ENCODE data around the gene RNF183.

Gene RNF183, protein sequence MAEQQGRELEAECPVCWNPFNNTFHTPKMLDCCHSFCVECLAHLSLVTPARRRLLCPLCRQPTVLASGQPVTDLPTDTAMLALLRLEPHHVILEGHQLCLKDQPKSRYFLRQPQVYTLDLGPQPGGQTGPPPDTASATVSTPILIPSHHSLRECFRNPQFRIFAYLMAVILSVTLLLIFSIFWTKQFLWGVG

DNA sequence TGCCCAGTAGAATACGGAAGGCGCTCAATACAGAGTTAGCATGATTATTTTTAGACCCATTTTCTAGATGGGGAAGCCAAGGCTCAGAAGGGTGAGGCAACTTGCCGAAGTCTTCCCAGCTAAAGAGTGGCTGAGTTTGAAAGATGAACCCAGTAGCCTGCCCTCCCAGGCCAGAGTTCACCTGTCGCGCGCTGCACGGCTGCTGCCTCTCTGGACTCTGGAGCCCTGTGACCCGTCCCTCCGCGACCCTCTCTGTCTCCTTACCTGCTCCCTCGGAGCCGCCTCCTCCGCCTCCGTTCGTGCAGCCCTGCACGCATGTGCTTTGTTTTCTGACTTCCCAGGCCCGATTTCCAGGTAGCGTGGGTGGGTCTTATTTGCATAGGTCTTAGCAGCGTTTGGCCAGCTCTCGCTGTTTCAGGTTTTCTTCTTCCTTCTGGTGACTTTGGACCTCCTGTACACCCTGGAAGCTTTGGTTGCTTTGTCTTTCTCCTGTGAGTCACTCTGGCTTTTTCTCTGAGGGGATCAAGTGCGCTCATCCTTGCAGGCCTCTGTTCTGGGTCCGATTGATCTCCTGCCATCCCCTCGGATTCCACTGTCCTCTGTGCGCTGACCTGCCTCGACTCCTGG lies at the start of gene RNF183:
RNF183 (minus strand) TSS at position 585 of the 627 bp plus-strand sequence. CDS start 5,192 bp downstream, outside the sequence.
- no peak for DNase-seq

DNA sequence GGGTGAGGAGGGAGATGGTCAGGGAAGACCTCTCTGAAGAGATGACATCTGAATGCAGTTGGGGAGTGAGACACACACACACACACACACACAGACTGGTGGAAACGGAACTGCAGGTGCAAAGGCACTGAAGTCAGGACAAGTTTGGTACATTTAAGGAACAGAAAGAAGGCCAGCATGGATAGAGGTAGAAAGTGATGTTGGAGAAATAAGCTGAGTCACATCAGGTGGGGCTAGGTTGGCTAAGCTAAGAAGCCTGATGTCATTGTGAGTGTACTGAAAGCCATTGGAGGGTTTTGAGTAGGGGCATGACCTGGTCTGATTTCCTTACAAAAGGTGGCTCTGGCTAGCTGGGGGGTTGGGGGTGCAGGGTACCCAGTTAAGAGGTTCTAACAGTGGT lies 49.2 kb upstream of the RNF183 start:
- peak; percentile 70 for DNase-seq

DNA sequence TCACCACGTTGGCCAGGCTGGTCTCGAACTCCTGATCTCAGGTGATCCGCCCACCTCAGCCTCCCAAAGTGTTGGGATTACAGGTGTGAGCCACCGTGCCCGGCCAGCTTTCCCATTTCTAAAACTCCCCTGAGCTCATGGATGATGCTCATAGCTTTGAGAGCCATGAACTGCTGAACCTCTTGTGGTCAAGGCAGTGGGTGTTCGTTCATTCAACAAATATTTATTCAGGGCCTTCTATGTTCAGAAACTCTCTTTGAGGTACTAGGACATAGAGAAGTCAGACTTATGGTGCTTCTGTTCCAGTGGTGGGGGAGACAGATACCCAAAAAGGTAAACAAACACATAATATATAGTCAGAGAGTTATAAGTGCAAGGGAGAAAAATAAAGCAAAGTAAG lies 48.8 kb upstream of the RNF183 start:
- no peak for DNase-seq

DNA sequence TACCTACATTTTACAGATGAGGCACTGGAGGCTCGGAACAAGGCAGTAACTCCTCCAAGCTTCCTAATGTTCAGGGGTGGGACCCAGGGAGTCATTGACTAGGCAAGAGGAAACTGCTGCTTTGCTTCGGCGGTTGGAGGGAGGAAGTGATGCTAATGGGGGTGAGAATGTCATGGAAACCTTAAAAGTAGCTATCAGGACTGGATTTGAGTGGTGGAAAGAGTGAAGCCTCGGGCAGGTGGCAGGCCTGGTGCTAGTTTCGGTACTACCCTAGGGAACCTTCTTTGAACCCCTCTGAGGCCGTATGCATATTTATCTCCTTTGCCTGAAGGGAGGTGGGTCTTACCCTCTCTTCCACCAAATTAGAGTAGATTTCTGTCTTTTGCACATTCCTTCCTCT lies 47.8 kb upstream of the RNF183 start:
- peak; percentile 60 for DNase-seq

DNA sequence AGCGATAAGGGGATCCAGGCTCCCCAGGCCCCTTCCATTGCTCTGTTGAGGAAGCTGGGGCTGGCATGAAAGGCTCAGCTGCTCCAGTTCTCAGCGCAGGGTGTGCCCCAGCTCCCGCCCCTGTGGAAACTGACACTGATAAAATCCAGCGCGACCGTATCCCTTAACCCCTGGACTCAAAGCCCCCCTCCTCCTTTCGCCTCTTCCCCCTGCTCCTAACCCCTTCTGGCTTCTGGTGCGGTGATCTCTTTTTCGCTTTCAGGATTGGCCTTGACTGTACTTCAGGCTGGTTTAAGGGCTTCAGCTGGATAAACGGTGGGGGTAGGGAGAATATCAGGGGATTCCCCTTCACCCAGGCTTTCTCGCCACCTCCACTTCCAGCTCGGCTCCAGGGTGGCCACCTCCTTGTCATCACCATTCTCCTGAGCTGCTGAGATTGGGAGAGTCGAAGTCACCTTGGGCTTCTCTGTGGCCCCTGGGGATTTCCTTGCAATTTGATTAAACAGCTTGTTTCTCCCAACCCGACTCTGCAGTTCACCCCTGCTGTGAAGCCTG lies 47.0 kb upstream of the RNF183 start:
- DNase-seq = peak; percentile 38

DNA sequence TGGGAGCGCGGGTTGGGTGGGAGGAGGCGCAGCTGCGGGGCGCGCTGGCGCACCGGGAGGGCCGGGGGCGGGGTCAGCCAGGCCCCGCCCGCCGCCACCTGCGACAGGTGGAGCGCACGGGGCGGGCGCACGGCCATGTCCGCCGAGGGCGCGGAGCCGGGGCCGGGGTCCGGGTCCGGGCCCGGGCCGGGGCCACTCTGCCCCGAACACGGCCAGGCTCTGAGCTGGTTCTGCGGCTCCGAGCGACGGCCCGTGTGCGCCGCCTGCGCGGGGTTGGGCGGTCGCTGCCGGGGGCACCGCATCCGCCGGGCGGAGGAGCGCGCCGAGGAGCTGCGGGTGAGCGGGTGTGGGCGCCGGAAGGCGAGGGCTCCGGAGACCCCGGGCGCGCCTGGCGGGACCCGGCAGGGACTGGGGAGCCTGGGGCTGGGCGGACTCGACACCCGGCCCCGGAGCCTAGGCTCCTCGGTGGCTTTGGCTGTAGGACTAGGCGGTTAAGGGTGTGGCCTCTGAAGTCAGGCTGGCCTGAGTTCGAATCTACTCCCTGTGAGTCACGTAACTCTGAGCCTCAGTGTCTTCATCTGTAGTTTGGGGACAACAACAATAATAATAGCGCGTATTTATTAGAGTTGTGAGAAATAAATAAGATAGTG lies 46.4 kb upstream of the RNF183 start, which contains the start of gene BSPRY:
BSPRY (plus strand) TSS at position 97 of the 650 bp plus-strand sequence; CDS start at position 136, 39 bp downstream.
- peak; percentile 71 for DNase-seq

DNA sequence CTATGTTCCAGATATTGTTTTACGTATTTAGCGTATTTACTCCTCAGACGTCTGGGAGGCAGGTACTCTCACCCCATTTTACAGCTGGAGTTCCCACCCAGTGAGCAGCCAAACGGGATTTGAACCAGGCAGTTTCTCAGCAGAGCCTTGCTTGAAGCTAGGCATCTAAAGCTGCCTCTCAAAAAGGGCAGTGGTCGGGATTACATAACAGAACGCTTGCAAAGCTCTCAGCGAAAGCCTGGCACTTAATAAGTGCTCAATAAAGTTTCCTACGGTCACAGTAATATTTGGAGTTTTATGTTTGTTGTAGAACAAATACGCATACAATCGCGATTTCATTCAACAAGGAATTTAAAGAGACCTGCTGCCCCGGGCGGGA lies 45.9 kb upstream of the RNF183 start:
- DNase-seq = no peak

DNA sequence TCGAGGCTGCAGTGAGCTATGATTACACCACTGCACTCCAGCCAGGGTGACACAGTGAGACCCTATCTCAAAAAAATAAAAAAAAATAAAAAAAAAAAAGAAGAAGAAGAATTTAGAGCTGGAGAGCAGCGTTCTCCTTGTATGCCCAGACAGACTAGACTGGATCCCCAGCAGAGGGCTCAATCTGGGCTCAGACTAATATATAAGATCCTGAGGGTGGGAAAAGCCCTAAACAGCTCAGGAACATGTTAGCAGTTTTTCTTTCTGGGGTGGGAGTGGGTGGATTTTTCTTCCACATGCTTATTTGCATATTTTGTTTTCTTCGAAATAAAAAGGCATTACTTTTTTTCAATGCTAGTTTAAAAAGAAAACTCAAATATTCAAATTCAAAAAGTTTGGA lies 45.3 kb upstream of the RNF183 start:
- no peak for DNase-seq

DNA sequence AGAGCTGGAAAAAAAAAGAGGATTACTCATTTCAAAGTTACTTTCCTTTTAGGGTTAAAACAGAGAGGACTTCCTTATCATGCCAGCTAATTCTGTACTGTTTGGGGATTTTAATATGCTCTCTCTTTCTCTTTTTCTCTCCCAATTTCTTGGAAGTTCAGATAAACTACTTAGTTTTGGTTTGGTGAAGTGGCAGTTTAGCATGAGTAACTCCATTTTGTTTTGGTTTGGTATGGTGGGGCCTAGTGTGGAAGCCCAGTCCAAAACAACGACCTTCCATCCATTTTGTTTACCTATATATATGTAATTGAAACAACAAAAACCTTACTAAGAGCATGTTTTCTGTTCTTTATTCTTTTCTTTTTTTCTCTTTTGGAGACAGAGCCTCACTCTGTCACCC lies 42.5 kb upstream of the RNF183 start:
- DNase-seq = no peak

DNA sequence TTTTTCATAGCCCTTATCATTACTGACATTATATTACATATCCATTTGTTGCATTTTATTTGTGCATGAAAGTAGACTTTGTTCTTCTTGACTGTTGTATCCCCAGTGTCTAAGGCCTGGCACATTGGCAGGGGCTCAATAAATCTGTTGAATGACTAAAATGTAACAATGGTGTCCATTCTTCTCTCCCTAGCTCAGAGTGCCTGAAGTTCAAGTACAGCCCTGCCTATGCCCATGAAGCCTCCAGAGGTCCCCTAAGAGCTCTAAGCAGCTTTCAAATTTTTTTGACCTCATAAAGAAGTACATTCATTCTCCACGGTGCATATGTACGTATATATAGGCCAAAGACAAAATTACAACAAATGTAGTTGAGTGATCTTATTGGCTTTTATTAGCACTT lies 42.0 kb upstream of the RNF183 start:
- DNase-seq = no peak

DNA sequence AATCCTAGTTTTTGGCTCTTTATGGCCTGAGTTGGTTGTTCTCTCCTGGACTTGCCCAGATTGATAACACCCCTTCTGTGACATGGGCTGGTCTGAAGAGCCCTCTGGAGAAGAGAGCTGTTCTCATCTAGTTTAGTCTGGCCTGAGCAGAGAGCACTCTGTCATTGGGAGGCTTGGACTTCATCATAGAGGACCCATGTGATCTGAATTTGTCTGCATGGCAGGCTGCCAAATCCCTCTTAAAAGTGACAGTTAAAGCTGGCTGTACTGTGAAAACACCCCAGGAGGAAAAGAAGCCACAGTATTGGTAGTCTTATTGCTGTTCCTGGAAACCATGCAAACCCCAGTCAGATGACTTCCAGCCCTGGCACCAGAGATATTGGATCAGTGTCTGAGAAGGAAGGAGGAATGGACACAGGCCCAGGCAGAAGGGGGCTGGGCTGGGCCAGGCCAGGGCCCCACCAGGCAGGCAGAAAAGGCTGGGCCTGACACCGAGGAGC lies 40.6 kb upstream of the RNF183 start:
- DNase-seq = peak; percentile 88

DNA sequence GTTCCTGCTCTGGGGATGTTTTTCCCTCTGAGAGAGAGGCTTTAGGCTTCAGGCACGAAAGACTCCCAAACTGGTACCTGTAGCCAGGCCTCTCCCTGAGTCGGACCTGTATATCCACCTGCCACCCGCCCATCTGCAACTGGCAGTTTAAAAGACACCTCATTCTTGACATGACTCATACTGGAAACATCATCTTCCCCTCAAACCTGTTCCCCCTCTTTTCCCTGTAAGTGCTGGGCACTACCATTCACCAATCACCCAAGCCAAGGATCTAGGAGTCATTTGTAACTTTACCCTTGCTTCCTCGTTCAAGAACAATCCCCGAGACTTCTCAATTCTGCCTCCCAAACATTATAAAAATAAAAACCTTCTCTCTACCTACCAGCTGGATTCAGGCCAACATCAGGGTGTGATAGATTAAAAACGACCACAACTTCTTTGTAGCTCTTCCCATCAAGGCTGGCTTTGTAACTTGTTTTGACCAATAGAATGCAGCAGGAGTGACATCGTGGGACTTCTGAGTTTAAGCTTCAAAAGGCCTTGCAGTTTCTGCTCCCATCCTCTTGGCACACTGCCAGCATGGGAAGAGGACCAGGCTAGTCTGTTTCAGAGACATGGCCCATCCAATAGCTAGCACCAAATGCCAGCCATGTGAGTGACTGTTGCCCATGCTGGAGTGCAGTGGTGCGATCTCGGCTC lies 38.7 kb upstream of the RNF183 start:
- no peak for DNase-seq

DNA sequence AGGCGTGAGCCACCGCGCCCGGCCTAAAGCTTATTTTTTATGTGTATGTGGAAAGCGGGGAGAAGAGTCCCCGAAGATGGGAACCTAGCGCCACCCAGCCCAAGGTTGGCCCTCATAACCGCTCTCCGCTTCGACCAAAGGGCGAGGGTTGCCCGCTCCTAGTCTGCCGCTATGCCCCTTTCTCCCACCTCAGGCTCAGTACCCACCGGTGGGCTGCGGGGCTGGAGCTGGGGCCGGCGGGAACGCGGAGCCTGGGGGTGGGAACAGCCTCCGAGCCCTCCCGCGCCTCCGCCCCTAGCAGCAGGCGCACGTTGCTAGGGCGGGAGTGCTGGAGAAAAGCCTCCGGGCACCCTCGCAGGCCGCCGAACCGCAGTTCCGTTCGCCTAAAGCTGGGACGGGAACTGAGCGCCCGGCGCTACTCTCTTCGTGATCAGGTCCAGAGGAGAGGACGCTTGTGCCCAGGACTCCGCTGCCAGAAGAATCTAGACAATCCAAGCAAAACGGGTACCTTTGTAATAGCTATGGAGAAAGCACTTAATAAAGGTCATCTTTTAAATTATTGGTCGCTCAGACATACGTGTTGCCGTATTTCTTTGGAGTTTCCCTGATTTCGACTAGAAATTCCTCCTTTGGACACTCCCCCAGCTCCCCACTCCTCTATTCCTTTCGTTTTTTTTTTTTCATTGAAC lies 37.0 kb upstream of the RNF183 start, which contains the start of gene WDR31:
WDR31 (minus strand) TSS at position 265 of the 689 bp plus-strand sequence. CDS start 8,253 bp downstream, outside the sequence.
- peak; percentile 84 for DNase-seq

DNA sequence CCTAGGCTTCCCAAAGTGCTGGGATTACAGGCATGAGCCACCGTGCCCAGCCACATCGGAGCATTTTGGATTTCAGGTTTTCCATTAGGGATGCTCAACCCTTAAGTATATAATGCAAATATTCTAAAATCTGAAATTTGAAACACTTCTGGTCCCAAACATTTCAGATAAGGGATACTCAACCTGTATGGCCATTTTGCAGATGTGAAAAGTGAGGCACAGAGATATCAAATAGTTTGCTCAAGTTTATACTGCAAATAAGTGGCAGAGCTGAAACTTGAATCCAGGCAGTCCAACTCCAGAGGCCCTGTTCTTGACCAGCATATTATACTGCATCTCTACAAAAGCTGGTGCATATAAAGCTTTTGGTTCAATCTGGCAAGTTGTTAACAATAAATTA lies 34.5 kb upstream of the RNF183 start:
- DNase-seq = no peak

DNA sequence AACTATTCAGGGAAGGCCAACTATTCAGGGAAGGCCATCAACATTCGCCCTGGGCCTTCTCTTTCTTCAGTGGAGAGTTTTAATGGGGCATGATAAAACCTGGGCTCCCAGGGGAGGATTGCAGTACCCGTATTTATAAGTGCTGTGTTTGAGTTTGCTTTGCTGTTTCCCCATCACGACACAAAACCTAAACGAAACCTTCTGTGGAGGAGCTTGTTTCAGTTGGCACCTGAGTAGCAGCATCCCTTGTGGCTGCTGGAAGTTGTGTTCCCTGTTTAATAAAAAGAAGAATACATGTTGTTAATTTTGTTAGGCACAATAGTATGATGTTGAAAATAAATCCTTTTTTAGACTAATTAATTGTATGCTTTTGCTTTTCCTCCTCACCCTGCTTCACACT lies 28.6 kb upstream of the RNF183 start:
- DNase-seq = no peak

DNA sequence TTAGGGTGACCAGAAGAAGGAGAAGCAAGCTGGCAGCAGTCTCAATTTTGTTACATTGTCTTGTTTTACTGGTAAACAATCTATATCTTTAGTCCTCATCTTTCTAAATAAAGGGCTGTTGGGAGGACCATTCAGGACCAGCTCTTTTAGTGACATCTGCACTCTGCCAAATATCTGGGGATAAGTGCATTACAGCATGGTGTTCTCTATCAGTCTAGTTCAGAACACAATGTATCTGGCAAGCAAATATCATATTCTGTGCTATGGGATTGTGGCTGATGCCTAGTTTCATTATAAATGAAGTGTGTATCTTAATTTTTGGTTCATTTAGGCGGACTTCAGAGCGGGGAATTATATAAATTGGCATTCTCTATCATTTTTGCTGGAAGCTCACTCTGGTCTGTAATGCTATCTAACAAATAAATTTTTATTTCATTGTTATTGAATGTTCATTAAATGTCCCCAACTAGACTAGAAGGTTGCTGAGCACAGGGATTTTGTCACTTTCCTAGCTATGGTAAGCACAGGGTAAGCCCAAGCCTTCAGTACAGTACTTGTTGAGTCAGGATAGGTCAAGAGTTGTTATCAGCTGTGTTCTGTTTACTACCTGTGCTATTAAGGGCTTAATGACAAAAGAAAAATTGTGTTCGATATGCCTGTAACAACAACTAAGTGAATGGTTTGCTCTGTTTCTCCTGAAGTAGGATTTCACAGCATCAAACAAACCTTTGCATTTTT lies 25.0 kb upstream of the RNF183 start:
- DNase-seq = no peak

DNA sequence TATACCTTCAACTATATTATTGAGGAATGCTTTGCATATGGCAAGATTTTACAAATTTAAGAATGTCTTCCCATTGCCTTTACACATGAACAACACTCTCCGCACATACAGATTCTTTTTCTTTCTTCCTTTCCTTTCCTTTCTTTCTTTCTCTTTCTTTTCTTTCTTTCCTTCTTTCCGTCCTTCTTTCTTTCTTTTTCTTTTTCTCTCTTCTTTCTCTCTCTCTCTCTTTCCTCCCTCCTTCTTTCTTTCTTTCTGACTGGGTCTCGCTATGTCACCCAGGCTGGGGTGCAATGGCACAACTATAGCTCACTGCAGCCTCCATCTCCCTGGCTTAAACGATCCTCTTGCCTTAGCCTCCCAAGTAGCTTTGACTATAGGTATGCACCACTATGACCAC lies 23.1 kb upstream of the RNF183 start:
- no peak for DNase-seq

DNA sequence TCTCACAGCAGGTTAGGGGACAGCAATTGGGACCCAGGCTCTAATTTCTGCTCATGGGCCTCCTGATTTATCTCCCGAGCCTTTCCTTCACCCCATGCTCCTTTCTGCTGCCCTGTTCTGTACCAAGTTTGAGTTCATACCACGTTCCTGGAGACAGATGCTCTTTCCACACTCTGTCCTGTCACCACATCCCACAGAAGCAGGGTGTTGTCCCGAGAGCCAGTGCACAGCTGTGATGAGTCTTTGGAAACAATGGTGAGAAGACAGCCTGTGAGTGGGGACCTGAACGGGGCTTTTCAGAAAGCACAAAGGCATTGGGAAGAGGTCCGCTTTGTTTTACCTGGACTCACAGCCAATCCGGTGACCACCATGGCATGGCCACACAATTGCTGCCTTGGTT lies 19.5 kb upstream of the RNF183 start:
- no peak for DNase-seq

DNA sequence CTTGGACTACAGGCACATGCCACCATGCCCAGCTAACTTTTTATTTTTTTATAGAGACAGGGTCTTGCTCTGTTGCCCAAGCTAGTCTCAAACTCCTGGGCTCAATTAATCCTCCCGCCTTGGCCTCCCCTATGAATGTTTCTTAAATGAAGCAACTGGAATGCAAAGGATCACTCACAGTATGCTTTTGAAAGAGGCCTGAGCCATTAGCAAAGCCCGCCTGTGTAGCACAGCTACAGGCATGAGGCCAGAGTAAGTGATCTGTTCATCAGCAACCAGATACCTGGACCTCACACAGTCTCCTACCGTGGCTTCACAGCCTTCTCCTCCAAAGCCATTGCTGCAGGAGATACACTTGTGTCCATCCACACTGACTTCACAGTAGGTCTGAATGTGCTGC lies 16.9 kb upstream of the RNF183 start:
- DNase-seq = no peak

DNA sequence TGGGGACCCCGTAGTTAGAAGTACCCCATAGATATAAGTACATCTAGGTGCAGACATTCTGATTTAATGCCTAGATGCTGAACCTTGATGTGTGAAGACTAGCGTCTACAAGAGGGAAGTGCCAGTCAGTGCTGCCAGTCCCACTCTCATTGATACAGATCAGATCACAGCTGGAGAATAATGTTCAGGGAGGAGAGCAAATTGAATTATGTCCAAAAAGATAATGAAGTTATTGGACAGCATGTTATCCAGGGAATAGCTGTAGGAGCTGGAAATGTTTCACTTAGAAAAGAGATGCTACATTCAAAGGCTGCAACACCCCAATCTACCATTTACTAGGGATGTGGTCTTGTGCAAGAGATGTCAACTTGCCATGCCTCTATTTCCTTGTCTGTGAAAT lies 15.9 kb upstream of the RNF183 start:
- DNase-seq = no peak

DNA sequence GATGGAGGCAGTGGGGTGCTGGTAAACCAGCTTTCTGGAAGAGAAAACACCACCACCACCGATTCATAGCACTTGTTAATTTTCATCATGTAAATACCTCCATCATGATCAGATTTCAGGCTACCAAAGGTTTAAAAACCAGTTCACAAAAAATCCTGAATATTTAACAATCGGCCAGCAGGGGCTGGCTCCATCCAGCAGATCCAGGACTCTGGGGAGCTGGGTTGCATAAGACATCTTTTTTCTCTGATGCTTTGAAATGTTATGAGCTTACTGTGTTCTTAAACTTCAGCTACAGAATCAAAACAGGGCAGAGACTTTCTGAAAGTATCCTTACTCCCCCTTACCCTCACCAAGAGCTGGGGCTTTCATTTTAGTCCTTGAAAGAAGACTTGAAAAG lies 14.6 kb upstream of the RNF183 start:
- DNase-seq = no peak

DNA sequence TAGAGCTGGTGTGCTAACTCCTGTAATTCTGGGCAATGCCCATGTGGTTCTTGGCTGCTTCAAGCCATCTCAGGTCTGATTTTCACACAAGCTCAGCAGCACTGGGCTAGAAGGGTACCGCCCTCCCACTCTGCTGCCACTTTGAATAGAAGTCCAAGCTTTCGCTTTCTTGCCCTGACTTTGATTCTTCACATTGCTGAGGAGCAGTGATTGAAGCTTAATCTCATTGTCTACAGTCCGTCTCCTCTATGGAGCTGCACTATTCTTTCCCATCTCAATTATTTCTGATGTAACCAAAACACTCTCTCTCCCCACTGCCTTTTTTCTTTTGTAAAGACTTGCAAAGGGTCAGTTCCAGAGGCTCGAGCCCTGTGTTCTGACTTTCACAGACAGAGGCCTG lies 12.9 kb upstream of the RNF183 start:
- no peak for DNase-seq

All from RPMI8226 (cell line).